Measurements from ENCODE around the gene DMXL1.

Gene DMXL1

GRCh38 chr5:119088438-119088837, 17.6 kb downstream of the DMXL1 start:
- no peak overlapping the region for H3K4me3 ChIP-seq (ENCODE audit: low read length)
- no peak overlapping the region for H3K4me2 ChIP-seq (ENCODE audit: low read length)
- no peak overlapping the region for H2AFZ ChIP-seq (ENCODE audit: low read depth, low read length)
- H3K4me1 ChIP-seq (ENCODE audit: low read length), result peaks cover 5% of the 10 kb centered on the region
- H3K27ac ChIP-seq (ENCODE audit: low read length), result no peak overlapping the region
- H3K9me3 ChIP-seq (ENCODE audit: insufficient read depth, low read length), result no peaks in the 10 kb centered on the region; the same call in 1 of the 2 replicates
- no peak for TF ChIP-seq EZH2phosphoT487 (IDR thresholded peaks at IDR 0.05; ENCODE audit: low read depth)
- TF ChIP-seq CTCF (IDR thresholded peaks at IDR 0.05; ENCODE audit: low read depth, low read length), result no peak
- H3K27me3 ChIP-seq (ENCODE audit: low read depth, low read length), result no peaks in the 10 kb centered on the region
- H3K36me3 ChIP-seq (replicated peaks; ENCODE audit: low read depth, low read length), result peaks cover 15% of the 10 kb centered on the region
- H3K9ac ChIP-seq (ENCODE audit: low read length), result no peak overlapping the region
- peaks cover 75% of the 10 kb centered on the region for H3K79me2 ChIP-seq (ENCODE audit: low read length)
- peaks cover 50% of the 10 kb centered on the region; the same call in 1 of the 2 replicates for H4K20me1 ChIP-seq (ENCODE audit: insufficient read depth, low read length)

- Histone ChIP-seq H3K9me3 (ENCODE audit: insufficient read depth, low read length) (no peaks in the 10 kb centered on the region), H3K4me2 (ENCODE audit: low read length) (no peak overlapping the region), H3K9ac (ENCODE audit: low read length) (no peak overlapping the region), H3K36me3 (replicated peaks; ENCODE audit: low read depth, low read length) (peaks cover 9% of the 10 kb centered on the region), H3K27ac (ENCODE audit: low read length) (no peak overlapping the region), H3K4me1 (ENCODE audit: low read length) (no peaks in the 10 kb centered on the region), H3K4me3 (ENCODE audit: low read length) (no peak overlapping the region), H3K27me3 (ENCODE audit: low read depth, low read length) (no peaks in the 10 kb centered on the region), H2AFZ (ENCODE audit: low read depth, low read length) (no peak overlapping the region), H3K79me2 (ENCODE audit: low read length) (peaks cover 52% of the 10 kb centered on the region), H4K20me1 (ENCODE audit: insufficient read depth, low read length) (peaks cover 49% of the 10 kb centered on the region; the same call in 1 of the 2 replicates)
- TF ChIP-seq EZH2phosphoT487 (IDR thresholded peaks at IDR 0.05; ENCODE audit: low read depth), result no peak
- no peak for TF ChIP-seq CTCF (IDR thresholded peaks at IDR 0.05; ENCODE audit: low read depth, low read length)
These were observed 24.7 kb downstream of the DMXL1 start for GRCh38 chr5:119095611-119096010.

- no peaks in the 10 kb centered on the region for H3K27me3 ChIP-seq (ENCODE audit: low read depth, low read length)
- TF ChIP-seq EZH2phosphoT487 (IDR thresholded peaks at IDR 0.05; ENCODE audit: low read depth) (no peak), CTCF (IDR thresholded peaks at IDR 0.05; ENCODE audit: low read depth, low read length) (no peak)
- H3K79me2 ChIP-seq (ENCODE audit: low read length), result no peaks in the 10 kb centered on the region
These were observed 35.1 kb downstream of the DMXL1 start for GRCh38 chr5:119105971-119106370.

GRCh38 chr5:119112151-119112550, 41.3 kb downstream of the DMXL1 start:
- no peak overlapping the region for H3K9ac ChIP-seq (ENCODE audit: low read length)
- H3K79me2 ChIP-seq (ENCODE audit: low read length), result no peaks in the 10 kb centered on the region
- H3K4me2 ChIP-seq (ENCODE audit: low read length), result no peak overlapping the region
- H3K27ac ChIP-seq (ENCODE audit: low read length), result no peak overlapping the region
- no peak overlapping the region for H2AFZ ChIP-seq (ENCODE audit: low read depth, low read length)
- H3K4me1 ChIP-seq (ENCODE audit: low read length), result peaks cover 1% of the 10 kb centered on the region
- H3K9me3 ChIP-seq (ENCODE audit: insufficient read depth, low read length), result no peaks in the 10 kb centered on the region
- no peaks in the 10 kb centered on the region for H4K20me1 ChIP-seq (ENCODE audit: insufficient read depth, low read length)
- no peak overlapping the region for H3K4me3 ChIP-seq (ENCODE audit: low read length)
- no peak for TF ChIP-seq EZH2phosphoT487 (IDR thresholded peaks at IDR 0.05; ENCODE audit: low read depth)
- TF ChIP-seq CTCF (IDR thresholded peaks at IDR 0.05; ENCODE audit: low read depth, low read length), result no peak
- H3K36me3 ChIP-seq (replicated peaks; ENCODE audit: low read depth, low read length), result peaks cover 8% of the 10 kb centered on the region
- H3K27me3 ChIP-seq (ENCODE audit: low read depth, low read length), result no peaks in the 10 kb centered on the region

More at GRCh38 chr5:119105971-119106370, 35.1 kb downstream of the DMXL1 start:
- Histone ChIP-seq H4K20me1 (ENCODE audit: insufficient read depth, low read length) (peaks cover 9% of the 10 kb centered on the region; the same call in 1 of the 2 replicates), H3K27ac (ENCODE audit: low read length) (no peak overlapping the region), H3K36me3 (replicated peaks; ENCODE audit: low read depth, low read length) (peaks cover 5% of the 10 kb centered on the region), H3K9ac (ENCODE audit: low read length) (no peak overlapping the region), H3K9me3 (ENCODE audit: insufficient read depth, low read length) (no peaks in the 10 kb centered on the region), H2AFZ (ENCODE audit: low read depth, low read length) (no peak overlapping the region), H3K4me3 (ENCODE audit: low read length) (no peak overlapping the region), H3K4me1 (ENCODE audit: low read length) (no peaks in the 10 kb centered on the region), H3K4me2 (ENCODE audit: low read length) (no peak overlapping the region)

Data from OCI-LY3 (cell line).